ENCODE measurements around the gene MRPL2. TPM values are rescaled to one million over a fixed set of nuclear protein-coding genes. Genes with fewer than 3 reads are reported as not detected.

Gene MRPL2
- total RNA-seq, 1 experiment from 2014 or later = 123 TPM

DNA sequence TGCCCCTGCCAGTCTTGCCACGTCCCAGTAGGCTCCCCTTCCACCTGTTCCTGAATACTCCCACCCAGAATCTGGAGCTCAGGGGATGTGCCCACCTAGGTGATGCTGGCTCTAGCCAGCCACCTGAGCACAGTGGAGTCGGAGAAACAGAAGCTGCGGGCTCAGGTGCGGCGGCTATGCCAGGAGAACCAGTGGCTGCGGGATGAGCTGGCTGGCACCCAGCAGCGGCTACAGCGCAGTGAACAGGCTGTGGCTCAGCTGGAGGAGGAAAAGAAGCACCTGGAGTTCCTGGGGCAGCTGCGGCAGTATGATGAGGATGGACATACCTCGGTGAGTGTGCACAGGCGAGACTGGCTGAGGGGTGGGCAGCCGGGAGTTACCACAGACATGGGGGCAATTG lies 3.6 kb upstream of the MRPL2 start:
- BruUV-seq (replicated peaks) = no TSS peak
- H3K4me2 ChIP-seq (ENCODE audit: low read length) = no peak overlapping the region
- H3K9ac ChIP-seq (ENCODE audit: low read length) = no peak overlapping the region
- H2AFZ ChIP-seq (ENCODE audit: low read depth, low read length, poor library complexity, severe bottlenecking) = no peak overlapping the region
- H3K27me3 ChIP-seq (ENCODE audit: insufficient read depth, low read length) = no peaks in the 10 kb centered on the region
- DNase-seq (ENCODE audit: low read depth, low spot score) = no peak
- no peaks in the 10 kb centered on the region for H3K9me2 ChIP-seq (ENCODE audit: insufficient read depth)
- ChIA-PET RAD21 (ENCODE audit: low non-redundant PET in 1 of 2, low total read pairs in 2 of 2, uncharacterized antibody in 2 of 2, unreplicated experiment in 2 of 2) (no interaction called here), CTCF (no interaction called here), POLR2A (no interaction called here)
- H3K27ac ChIP-seq (ENCODE audit: low read depth, low read length) = no peak overlapping the region
- H3K9me3 ChIP-seq (ENCODE audit: control insufficient read depth in 1 of 2, insufficient read depth in 1 of 2, low read depth in 1 of 2, low read length in 2 of 2) = no peaks in the 10 kb centered on the region
- intact Hi-C loops (cut with micrococcal nuclease) = no loop called here
- H3K4me3 ChIP-seq (replicated peaks in 1 of 2; ENCODE audit: low read depth in 1 of 2, low read length in 2 of 2) = no peak overlapping the region
- H3K79me2 ChIP-seq (ENCODE audit: insufficient read depth, low read length) = peaks cover 14% of the 10 kb centered on the region
- peaks cover 8 to 18% of the 10 kb centered on the region in 2 experiments; a peak in 3 of 4 replicates for H3K4me1 ChIP-seq (ENCODE audit: control insufficient read depth in 1 of 2, insufficient read depth in 2 of 2, low read length in 2 of 2)
- TF ChIP-seq, protein P1, sequence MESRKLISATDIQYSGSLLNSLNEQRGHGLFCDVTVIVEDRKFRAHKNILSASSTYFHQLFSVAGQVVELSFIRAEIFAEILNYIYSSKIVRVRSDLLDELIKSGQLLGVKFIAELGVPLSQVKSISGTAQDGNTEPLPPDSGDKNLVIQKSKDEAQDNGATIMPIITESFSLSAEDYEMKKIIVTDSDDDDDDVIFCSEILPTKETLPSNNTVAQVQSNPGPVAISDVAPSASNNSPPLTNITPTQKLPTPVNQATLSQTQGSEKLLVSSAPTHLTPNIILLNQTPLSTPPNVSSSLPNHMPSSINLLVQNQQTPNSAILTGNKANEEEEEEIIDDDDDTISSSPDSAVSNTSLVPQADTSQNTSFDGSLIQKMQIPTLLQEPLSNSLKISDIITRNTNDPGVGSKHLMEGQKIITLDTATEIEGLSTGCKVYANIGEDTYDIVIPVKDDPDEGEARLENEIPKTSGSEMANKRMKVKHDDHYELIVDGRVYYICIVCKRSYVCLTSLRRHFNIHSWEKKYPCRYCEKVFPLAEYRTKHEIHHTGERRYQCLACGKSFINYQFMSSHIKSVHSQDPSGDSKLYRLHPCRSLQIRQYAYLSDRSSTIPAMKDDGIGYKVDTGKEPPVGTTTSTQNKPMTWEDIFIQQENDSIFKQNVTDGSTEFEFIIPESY (IDR thresholded peaks at IDR 0.05; ENCODE audit: extremely low read depth, insufficient replicate concordance, low read length) = no peak
- TF ChIP-seq, protein P2, sequence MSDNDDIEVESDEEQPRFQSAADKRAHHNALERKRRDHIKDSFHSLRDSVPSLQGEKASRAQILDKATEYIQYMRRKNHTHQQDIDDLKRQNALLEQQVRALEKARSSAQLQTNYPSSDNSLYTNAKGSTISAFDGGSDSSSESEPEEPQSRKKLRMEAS (IDR thresholded peaks at IDR 0.05) = no peak
- no peak for TF ChIP-seq YY1 (IDR thresholded peaks at IDR 0.05; ENCODE audit: extremely low read depth, insufficient replicate concordance, low read depth, low read length)
- H4K20me1 ChIP-seq (ENCODE audit: insufficient read depth) = no peaks in the 10 kb centered on the region
- peaks cover 0 to 2% of the 10 kb centered on the region in 2 experiments; a peak in 1 of 4 replicates for H3K36me3 ChIP-seq (ENCODE audit: control insufficient read depth in 1 of 2, insufficient read depth in 2 of 2, low read length in 2 of 2)
- ATAC-seq = no peak

DNA sequence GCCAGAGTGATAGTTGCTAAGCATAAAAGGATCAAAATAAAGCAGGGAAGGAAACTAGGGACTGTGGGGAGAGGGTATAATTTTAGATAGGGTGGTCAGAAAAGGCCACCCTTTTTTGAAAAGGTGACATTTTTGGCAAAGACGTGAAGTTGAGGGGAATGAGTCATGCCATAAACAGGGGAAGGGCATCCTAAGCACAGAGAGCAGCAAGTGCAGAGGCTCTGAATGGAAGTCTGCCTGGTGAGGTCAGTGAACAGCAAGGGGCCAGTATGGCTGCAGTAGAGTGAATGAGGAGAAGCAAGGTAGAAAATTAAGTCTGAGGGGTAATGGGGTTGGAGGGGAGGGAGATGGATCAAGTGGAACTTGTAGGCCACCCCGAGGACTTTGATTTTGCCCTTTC lies 2.6 kb upstream of the MRPL2 start:
- no peak overlapping the region for H3K4me2 ChIP-seq (ENCODE audit: low read length)
- ChIA-PET POLR2A (no interaction called here), RAD21 (ENCODE audit: low non-redundant PET in 1 of 2, low total read pairs in 2 of 2, uncharacterized antibody in 2 of 2, unreplicated experiment in 2 of 2) (no interaction called here), CTCF (no interaction called here)
- H3K4me3 ChIP-seq (replicated peaks in 1 of 2; ENCODE audit: low read depth in 1 of 2, low read length in 2 of 2) = no peak overlapping the region
- no peaks in the 10 kb centered on the region for H4K20me1 ChIP-seq (ENCODE audit: insufficient read depth)
- intact Hi-C loops (cut with micrococcal nuclease) = no loop called here
- BruUV-seq (replicated peaks) = no TSS peak
- H3K27me3 ChIP-seq (ENCODE audit: insufficient read depth, low read length) = no peaks in the 10 kb centered on the region
- H3K9ac ChIP-seq (ENCODE audit: low read length) = no peak overlapping the region
- no peaks in the 10 kb centered on the region for H3K9me2 ChIP-seq (ENCODE audit: insufficient read depth)
- H3K36me3 ChIP-seq (ENCODE audit: control insufficient read depth in 1 of 2, insufficient read depth in 2 of 2, low read length in 2 of 2) = peaks cover 0 to 6% of the 10 kb centered on the region in 2 experiments; a peak in 1 of 4 replicates
- H2AFZ ChIP-seq (ENCODE audit: low read depth, low read length, poor library complexity, severe bottlenecking) = no peak overlapping the region
- no peak for TF ChIP-seq SRF (IDR thresholded peaks at IDR 0.05; ENCODE audit: low read depth)
- TF ChIP-seq SIN3A (IDR thresholded peaks at IDR 0.05; ENCODE audit: low read depth) = no peak
- no peak for TF ChIP-seq ZFX (IDR thresholded peaks at IDR 0.05)
- TF ChIP-seq RAD21 (IDR thresholded peaks at IDR 0.05; ENCODE audit: low read depth) = no peak
- TF ChIP-seq, protein P3, sequence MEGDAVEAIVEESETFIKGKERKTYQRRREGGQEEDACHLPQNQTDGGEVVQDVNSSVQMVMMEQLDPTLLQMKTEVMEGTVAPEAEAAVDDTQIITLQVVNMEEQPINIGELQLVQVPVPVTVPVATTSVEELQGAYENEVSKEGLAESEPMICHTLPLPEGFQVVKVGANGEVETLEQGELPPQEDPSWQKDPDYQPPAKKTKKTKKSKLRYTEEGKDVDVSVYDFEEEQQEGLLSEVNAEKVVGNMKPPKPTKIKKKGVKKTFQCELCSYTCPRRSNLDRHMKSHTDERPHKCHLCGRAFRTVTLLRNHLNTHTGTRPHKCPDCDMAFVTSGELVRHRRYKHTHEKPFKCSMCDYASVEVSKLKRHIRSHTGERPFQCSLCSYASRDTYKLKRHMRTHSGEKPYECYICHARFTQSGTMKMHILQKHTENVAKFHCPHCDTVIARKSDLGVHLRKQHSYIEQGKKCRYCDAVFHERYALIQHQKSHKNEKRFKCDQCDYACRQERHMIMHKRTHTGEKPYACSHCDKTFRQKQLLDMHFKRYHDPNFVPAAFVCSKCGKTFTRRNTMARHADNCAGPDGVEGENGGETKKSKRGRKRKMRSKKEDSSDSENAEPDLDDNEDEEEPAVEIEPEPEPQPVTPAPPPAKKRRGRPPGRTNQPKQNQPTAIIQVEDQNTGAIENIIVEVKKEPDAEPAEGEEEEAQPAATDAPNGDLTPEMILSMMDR (IDR thresholded peaks at IDR 0.05 in 2 of 3, conservative IDR thresholded peaks at IDR 0.05 in 1 of 3; ENCODE audit: borderline replicate concordance in 1 of 3, insufficient read depth in 1 of 3, low read depth in 2 of 3, low read length in 2 of 3) = no peak
- peaks cover 8 to 20% of the 10 kb centered on the region in 2 experiments; a peak in 3 of 4 replicates for H3K4me1 ChIP-seq (ENCODE audit: control insufficient read depth in 1 of 2, insufficient read depth in 2 of 2, low read length in 2 of 2)
- peaks cover 18% of the 10 kb centered on the region for H3K79me2 ChIP-seq (ENCODE audit: insufficient read depth, low read length)
- no peak for DNase-seq (ENCODE audit: low read depth, low spot score)
- ATAC-seq = no peak
- no peaks in the 10 kb centered on the region for H3K9me3 ChIP-seq (ENCODE audit: control insufficient read depth in 1 of 2, insufficient read depth in 1 of 2, low read depth in 1 of 2, low read length in 2 of 2)
- H3K27ac ChIP-seq (ENCODE audit: low read depth, low read length) = no peak overlapping the region

All from HCT116 (cell line).